Activated CD4-positive, CD25-positive, alpha-beta regulatory T cell treated with anti-CD3 and anti-CD28 coated beads, Interleukin-2, amount 50 U/mL, for 72 hours (primary cell): ENCODE measurements around the gene PSMB7.
A peak's percentile ranks its signal among the peaks of the same experiment; 100 is the strongest.

Source experiments
- DNase-seq: peaks from one replicate; pipeline ENCODE4 v3.0.0; 2021

Gene PSMB7

GRCh38 chr9:124323904-124324303 is 91.3 kb downstream of the PSMB7 start:
- no peak for DNase-seq

DNA sequence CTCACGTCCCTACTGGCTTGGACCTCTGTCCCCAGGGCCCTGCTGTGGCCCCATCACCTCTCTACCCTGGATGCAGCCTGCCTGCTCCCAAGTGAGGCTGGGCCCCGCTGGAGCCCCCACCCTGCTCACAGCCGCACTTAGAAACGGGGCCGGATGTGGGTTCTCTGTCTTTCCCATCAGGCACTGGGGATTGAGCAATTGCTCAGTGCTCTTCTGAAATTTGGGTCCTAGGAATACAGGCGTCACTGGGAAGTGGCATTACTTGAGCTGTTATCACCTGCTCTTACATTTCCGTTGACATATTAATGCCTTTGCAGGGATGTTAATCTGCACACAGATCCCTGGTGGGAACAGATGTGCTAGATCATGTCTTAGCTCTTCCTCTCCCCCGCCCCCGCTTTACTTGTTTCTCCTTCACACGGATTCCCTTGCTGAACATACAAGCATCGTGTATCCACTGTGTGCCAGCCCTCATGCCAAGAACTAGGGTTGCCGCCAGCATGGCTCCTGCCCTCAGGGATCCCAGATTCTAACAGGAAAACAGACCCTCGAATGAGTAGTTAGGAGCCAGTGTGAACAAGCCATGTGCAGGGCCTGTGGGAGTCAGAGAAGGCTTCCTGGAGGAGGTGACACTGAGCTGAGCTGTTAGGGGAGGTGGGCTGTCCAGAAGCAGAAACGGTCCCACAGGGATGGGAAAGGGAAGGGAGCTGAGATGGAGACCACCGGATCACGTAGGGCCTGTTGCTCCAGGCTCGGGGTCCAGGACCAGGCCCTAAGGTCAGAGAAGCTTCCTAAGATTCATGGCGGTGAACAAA is 92.4 kb downstream of the PSMB7 start:
- no peak for DNase-seq

DNA sequence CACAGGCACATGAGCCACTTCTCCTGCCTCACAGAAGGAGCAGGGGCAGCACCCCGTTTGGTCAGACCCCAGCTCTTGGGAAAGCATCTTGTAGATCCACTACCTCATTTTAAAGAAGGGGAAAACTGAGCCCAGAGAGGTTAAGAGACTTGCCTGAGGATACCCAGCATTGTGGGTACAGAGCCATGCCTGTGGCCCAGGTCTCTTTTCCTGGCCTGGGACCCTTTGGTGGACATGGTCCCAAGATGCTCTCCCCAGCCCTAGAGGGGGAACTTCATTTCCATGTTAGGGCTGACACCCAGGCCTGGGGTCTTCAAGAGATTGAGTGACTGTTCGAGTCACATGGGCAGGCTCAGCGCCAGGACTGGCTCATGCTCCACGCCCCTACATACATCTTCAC is 93.3 kb downstream of the PSMB7 start:
- no peak for DNase-seq

DNA sequence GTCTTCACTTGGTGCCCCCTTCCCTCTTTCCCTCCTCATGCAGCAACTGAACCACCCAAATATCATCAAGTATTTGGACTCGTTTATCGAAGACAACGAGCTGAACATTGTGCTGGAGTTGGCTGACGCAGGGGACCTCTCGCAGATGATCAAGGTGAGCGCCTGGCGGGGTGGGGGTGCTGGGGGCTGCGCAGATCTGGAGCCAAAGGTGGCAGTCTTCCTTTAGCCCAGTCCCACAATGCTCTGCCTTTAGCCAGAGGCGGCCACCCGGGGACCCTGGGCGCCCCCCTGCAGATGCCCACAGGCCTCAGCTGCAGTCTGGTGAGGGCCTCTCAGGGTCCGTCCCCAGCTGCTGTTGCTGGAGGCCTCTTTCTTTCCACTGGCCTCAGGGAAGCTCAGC is 93.8 kb downstream of the PSMB7 start:
- DNase-seq = no peak

GRCh38 chr9:124320062-124320973 is 94.9 kb downstream of the PSMB7 start:
- peak; percentile 64 for DNase-seq

- DNase-seq = no peak
Measured at GRCh38 chr9:124315882-124316281, 99.4 kb downstream of the PSMB7 start.

- no peak for DNase-seq
Measured at GRCh38 chr9:124313940-124314339, 101.3 kb downstream of the PSMB7 start.

DNA sequence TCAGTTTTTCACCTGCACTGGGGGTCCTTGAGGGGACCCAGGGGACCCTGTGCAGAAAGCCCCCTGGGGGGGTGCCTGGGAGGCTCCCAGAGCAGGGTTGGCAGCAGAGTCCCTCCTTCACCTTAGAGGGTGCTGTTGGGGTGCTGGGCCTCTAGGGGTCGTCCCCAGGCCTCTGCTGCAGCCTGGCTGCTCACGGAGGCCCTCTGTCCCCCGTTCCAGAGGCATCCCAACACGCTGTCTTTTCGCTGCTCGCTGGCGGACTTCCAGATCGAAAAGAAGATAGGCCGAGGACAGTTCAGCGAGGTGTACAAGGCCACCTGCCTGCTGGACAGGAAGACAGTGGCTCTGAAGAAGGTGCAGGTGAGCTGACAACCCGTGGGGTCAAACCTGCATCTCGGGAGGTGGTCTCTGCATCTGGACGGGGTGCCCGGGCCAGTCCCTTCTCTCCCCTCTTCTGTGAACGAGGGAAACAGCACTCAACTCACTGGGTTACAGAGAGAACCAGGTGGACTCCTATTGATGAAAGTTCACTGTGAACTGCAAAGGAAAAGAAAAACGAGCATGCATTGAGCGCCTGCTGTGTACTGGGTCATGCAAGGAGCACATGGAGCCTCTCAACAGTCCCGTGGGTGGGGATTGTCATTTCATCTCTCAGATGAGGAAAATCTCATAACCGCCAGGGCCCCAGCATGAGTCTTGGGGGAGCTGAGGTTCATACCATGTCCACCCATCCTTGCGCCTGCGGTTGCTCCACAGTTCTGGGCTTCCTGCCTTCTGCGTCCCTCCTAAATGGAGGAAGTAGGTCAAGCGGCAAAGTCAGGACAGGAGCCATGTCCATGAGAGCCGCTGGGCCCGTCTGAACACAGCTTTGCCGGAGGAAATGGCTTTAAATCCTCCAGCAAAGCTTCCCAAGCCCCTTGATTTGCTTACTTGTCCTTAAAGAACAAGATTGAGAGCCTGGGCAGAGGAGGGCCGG is 102.7 kb downstream of the PSMB7 start:
- DNase-seq = no peak

- no peak for DNase-seq
Measured at GRCh38 chr9:124311283-124311682, 104.0 kb downstream of the PSMB7 start.

DNA sequence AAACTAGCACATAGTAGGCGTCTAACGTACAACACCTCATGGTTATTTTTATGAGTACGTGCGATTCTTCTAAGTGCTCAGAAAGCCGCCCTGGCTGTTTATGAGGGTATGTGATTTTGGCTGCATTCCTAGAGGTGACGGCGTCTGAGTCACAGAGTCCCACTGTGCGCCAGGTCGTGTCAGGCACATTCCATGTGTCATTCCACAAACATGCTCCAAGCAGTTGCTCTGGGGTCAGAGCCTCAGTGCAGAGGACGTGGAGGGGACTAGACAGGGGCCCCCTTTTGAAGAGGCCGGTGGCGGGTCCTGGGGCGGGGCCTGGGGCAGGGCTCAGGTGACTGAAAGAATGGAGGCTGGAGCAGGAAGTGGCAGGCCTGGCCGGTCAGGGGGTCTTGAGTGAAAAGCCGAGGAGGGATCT is 105.6 kb downstream of the PSMB7 start:
- no peak for DNase-seq

DNA sequence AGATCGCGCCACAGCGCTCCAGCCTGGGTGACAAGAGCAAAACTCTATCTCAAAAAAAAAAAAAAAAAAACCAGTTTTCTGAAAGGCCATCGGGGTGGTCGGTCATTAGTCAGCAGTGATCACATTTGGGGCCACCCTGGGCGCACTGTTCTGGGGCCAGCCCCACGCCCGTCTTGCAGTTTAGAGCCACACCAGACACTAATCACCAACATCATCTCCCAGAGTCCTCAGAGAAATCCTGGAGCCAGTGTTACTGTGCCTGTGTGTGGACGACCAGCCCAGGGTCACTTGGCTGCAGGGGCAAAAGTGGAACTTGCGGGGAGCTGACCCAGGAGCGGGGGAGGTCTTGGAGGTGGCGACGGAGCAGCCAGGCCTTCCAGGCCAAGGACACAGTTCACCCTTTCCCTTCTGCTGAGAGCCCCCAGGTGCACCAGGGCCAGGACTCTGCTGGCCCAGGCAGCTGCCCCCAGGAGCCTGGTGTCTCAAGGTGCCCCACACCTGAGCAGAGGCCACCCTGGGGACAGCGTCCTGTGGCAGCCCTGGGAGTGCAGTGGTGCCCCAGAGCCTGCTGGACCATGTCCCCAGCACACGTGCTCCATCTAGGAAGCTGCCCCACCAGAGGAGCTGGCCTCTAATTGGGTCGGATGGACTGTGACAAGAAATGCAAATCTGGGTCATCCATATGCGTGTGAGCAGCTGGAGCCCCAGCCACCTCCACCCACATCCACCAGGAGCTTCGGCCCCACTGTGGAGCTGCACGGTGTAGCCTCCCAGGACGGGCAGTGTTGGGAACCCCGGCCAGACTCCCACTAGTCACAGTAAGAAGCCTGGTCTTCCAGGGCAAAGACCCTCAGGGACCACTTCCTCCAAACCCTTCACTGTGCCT is 106.4 kb downstream of the PSMB7 start:
- DNase-seq = no peak

GRCh38 chr9:124307379-124308030 is 107.7 kb downstream of the PSMB7 start:
- DNase-seq = no peak

DNA sequence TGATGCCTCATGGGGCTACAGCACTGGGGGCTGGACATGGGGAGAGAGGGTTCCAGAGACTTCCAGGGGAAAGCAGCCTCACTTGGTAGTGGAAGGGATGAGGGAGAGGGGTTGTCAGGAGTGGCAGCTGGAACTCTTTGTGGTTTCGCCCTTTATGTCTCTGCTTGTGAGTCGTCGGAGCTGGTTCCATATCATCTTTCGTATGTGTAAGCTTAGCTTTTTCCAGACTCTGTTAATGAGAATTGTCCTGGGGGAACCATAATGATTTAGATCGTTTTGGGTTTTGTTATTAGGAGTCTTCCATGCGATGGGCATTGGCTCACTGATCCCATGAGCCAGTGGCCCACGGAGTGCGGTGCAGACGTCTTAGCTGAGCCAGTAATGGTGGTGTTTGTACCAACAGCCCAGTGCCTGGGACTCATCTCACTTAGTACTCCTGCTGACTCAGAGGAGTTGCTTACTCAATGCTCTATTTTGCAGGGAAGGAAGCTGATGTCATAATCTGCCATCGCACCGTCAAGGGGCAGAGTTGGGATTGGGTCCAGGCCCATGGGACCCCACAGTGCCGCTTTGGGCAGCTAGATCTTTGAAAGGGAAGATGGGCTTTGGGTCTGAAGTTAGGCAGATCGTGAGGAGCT is 109.0 kb downstream of the PSMB7 start:
- DNase-seq = no peak

DNA sequence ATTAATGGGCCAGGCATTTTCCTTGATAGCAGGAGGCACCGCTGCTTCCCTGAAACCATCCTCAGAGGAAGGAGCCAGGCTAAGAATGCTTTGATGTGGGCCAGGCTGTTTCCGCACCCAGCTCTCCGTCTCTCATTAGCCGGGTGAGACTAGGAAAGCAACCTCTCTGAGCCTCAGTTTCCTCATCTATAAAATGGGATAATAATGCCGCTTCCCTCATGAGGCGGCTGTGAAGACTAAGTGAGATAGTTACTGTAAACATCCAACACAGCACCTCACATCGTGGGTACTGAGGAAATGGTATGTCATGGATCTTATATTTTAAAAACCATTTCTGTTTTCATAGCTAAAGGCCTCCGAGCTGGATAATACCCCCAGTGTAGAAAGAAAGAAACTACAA is 111.0 kb downstream of the PSMB7 start:
- DNase-seq = no peak

- DNase-seq = no peak
Measured at GRCh38 chr9:124303762-124304161, 111.5 kb downstream of the PSMB7 start.
